Kidney epithelial cell (primary cell): Measurements from ENCODE around the gene AURKAIP1. TPM values are rescaled to one million over a fixed set of nuclear protein-coding genes. Genes with fewer than 3 reads are reported as not detected.

Source experiments
- DNase-seq: peaks from one replicate; pipeline ENCODE4 v3.0.0-alpha.2; 2010; ENCODE audit warnings: low read depth
- H3K27me3 ChIP-seq: 2 replicates; pipeline ENCODE4 v1.6.0; 2011; ENCODE audit warnings: low read length; ENCODE audit not compliant: control insufficient read depth, insufficient read depth
- H3K36me3 ChIP-seq: 2 replicates; pipeline ENCODE4 v1.5.1; 2011; ENCODE audit warnings: low read length; ENCODE audit not compliant: control insufficient read depth, insufficient read depth
- H3K4me3 ChIP-seq: 2 replicates; pipeline ENCODE4 v1.5.1; 2011; ENCODE audit warnings: low read depth, mild to moderate bottlenecking, control low read depth, low read length
- CTCF ChIP-seq: IDR thresholded peaks from 2 replicates; pipeline ENCODE4 v1.5.1; 2011; ENCODE audit warnings: mild to moderate bottlenecking, moderate library complexity, low read length, control low read depth, inconsistent platforms; ENCODE audit not compliant: insufficient read depth, poor library complexity, severe bottlenecking
- total RNA-seq: library from RNA; depleted of rRNA; stranded (reverse); fragments of >200 nt; gene quantifications from 2 replicates; pipeline ENCODE4 v1.2.3, GENCODE V29; 2015

Gene AURKAIP1
- total RNA-seq, 1 donor from 2014 or later: 201 TPM

- TF ChIP-seq CTCF: no peak
- Histone ChIP-seq H3K27me3 (no peaks in the 10 kb centered on the region), H3K4me3 (no peak overlapping the region), H3K36me3 (no peaks in the 10 kb centered on the region)
- no peak for DNase-seq
These were observed 2.7 kb upstream of the AURKAIP1 start for GRCh38 chr1:1377540-1378205.

- TF ChIP-seq CTCF: no peak
- no peak overlapping the region for H3K4me3 ChIP-seq
- no peaks in the 10 kb centered on the region for H3K36me3 ChIP-seq
- no peaks in the 10 kb centered on the region for H3K27me3 ChIP-seq
- DNase-seq: no peak
These were observed 1.7 kb upstream of the AURKAIP1 start for GRCh38 chr1:1376551-1377226.

- no peak for TF ChIP-seq CTCF
- H3K36me3 ChIP-seq: no peaks in the 10 kb centered on the region
- DNase-seq: no peak
- H3K4me3 ChIP-seq: peak overlapping the region; percentile 96
- H3K27me3 ChIP-seq: no peaks in the 10 kb centered on the region
These were observed 448 bp downstream of the AURKAIP1 start for GRCh38 chr1:1374589-1374928.

GRCh38 chr1:1373815-1374588 is 1.0 kb downstream of the AURKAIP1 start:
- no peak for DNase-seq
- H3K36me3 ChIP-seq: no peaks in the 10 kb centered on the region
- peak overlapping the region; percentile 96 for H3K4me3 ChIP-seq
- TF ChIP-seq CTCF: no peak
- H3K27me3 ChIP-seq: no peaks in the 10 kb centered on the region

GRCh38 chr1:1373051-1373814 is 1.8 kb downstream of the AURKAIP1 start:
- no peak for TF ChIP-seq CTCF
- Histone ChIP-seq H3K4me3 (no peak overlapping the region), H3K27me3 (no peaks in the 10 kb centered on the region), H3K36me3 (no peaks in the 10 kb centered on the region)
- no peak for DNase-seq
